Activated CD4-positive, alpha-beta T cell treated with anti-CD3 and anti-CD28 coated beads for 1 hour (primary cell): Measurements from ENCODE around the gene ITPR1.

Experiments used
- DNase-seq: peaks from one replicate; pipeline ENCODE4 v3.0.0-alpha.2; 2020

ITPR1 gene

DNA sequence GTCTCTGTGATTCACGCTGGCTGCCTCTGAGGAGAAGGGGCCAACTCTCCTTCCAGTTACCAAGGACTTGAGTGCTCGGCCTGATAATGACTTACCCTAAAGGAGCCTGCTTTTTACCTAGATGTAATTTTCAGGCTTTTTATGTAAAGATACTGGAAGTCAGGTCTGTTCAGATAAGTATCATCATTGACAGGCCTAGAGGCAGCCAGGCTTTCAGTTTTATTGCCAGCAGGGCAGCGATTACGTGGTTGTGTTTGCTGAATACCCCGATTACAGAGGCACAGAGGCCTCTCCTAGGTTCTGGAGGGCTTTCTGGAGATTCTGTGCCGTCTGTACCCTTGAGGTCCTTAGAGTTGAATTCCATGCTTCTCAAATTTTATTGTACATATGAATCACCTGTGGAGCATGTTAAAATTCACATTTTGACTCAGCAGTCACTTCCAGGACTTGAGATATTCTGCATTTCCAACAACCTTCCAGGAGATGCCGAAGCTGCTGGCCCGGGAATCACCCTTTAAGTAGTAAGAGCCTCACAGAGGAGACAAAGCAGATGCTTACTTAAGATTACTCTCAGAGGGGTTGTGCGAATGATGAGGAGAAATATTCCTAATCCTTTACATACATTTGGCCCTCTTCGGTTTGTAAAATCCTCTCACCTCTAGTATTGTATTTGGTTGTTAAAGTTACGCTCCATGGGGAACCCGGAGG lies 326.0 kb downstream of the ITPR1 start:
- no peak for DNase-seq

DNA sequence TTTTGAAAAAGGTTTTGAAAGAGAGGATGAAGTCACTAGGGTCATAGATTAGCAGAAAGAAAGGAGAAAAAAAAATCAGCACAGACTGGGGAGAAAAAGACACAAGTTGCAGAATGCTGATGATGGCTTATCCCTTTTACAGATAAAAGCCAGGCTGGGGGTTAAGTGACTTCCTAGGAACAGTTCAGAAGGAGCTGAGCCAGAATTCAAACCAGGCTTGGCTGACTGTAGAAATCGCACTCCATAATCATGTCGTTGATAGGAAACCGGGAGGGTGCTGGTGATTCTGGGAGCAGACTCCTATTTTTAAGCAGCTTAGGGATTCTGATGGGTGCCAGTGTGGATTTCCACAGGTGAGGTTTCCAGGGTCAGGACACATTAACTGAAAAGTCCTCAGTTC lies 326.6 kb downstream of the ITPR1 start:
- DNase-seq: no peak

DNA sequence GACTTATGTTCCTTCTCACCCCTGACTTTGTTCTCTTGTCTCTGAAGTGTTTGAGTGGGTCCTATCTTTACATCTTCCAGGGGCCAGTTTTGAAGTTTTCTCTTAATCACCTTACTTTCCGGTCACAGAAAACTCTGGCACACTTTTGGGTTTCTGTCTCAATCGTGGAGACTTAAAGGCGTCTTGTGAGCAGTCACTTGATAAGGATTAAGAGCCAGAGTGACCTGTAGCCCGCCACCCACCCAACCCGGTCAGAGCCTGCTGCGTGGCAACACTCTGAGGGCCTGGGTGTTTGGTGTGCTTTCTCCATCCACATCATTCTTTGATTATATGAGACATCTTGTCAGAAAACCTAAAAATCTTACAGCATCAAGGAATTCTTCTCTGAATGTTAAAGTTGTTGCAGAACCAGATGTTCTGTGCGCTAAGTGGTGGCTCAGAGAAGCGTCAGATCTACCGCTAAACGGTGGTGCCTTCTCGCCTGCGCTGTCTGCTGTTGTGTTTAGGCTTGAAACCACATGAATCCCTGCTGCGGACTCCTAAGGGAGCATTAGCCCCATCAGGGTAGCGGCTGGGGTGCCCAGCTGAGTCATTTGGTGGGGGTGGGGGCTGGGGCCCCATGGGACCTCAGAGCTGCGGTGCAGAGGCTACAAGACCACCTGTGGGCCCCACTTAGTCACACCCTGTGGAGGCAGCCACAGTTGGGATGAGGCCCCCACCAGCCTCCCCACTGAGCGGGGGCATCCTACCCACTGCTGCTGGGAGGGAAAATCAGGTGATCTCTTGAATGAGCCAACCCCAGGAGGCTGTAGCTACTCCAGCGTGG lies 327.4 kb downstream of the ITPR1 start:
- DNase-seq: no peak

DNA sequence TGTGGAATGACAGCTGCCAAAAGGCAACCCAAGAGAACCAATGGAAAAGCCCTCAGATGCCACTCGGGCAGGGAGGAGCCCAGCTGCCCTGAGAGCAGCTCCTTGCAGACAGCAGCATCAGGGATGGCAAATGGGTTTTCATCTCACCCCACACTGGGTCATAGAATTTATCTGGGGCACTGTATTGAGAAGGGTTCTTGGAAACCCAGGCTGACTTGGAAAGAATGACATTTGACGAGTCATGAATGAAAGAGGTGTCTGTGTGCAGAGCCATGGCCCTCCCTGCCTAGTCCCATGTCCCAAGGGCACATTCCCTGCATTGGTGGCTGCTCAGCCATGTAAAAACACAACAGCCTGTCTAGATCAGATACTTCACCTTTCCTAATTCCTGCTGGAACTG lies 328.2 kb downstream of the ITPR1 start:
- DNase-seq: no peak

DNA sequence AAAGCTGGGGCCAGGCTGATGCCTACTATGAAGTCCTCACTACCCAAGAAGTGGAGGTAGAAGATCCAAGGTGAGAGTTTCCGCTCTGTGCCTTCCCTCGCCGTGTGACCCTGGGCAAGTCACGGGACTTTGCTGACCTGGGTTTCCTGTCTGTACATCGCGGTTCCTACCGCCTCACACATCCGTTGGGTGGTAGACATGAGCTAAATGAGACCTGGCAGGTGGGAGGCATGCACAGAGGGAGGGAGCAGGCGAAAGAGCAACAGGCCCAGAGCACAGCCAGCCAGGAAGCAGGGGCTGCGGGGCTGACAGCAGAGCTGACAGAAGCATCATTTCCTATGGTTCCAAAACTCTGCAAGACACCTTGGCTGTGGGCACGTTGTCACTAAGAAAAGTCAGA lies 328.8 kb downstream of the ITPR1 start:
- DNase-seq: peak; percentile 61

DNA sequence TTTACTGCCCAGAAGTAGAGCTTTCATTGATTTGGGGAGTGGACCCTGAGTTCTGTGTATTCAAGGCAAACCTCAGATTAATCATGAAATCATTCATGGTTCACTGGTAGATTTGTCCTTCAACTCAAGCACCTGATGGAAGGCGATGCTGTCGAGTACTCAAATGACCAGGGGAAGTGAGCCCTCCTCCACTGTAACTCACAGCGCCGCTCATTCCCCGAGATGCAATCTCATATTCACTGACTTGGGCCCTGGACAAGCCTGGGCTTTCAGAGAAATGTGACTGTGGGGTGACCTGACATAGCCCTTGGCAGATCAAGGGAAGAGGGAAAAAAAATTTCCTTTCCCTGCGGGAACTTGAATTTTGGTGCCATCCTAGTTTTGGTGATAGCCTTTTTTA lies 329.4 kb downstream of the ITPR1 start:
- no peak for DNase-seq

DNA sequence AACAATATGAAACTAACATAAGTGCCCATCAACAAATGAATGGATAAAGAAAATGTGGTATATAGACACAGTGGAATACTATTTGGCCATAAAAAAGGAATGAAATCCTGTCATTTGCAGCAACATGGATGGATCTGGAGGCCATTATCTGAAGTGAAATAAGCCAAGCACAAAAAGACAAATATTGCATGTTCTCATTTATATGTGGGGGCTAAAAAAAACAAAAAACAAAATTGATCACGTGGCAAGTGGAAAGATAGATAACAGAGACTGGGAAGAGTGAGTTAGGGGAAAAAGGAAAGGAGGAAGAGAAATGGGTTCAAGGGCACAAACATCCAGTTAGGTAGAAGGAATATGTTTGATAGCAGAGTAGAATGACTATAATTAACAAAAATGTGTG lies 330.2 kb downstream of the ITPR1 start:
- DNase-seq: no peak

DNA sequence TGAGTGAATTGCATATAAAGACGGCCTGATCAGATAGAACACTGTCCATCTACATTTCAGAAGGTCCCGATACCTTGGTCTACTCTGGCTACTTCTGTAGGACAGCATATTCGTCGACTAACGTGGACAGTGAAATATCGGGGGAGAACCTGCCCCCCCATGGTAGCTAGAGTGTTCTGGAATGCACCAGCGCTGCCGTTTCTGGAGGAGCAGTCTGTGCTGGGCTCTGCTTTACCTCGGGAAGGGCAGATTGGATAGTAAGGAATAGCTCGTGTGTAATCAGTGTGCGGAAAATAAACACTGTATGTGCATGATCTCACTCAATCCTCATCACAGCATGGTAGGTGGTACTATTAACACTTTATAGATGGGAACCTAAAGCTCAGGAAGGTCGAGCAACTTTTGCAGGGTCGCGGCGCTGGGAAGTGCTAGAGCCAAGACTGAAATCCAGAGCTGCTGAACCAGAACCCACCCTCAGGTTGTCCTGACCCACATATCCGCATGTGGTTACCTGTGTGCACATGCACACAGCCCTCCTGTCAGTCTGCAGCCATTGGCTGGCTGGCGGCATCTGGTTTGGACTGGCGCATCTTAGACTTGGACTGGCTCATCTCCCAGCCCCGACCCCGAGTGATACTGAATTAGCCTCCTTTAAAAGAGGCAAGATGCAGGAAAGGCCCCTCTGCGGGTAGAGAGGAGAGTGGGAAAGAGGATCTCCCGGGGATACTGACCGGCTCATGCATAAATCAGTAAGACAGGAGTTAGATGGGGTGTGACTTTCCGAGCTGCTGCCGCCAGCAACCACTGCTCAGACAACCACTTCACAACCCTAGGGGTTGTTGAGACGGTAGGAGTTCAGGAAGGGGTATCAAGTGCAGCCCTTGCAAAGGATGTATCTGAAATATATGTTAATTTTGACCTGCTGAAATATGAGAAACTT lies 331.1 kb downstream of the ITPR1 start:
- DNase-seq: no peak

DNA sequence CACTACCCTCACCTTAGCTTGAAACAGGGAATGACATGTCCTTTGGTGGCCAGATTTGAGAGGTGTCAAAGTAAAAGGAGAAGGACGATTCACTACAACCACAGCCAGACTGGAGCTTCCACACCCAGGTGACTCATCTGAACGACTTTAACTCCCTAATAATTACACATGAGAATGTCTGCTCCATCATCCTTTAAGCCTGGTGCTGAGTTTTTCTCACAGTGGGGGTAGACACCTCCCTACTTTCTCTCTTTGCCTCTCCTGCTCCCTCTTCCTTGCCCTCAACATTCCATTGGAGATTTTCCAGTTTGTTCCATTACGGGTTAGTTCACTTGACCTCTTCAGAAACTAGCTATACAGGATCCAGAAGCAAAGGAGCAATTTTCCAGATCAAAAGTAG lies 331.8 kb downstream of the ITPR1 start:
- DNase-seq: no peak

DNA sequence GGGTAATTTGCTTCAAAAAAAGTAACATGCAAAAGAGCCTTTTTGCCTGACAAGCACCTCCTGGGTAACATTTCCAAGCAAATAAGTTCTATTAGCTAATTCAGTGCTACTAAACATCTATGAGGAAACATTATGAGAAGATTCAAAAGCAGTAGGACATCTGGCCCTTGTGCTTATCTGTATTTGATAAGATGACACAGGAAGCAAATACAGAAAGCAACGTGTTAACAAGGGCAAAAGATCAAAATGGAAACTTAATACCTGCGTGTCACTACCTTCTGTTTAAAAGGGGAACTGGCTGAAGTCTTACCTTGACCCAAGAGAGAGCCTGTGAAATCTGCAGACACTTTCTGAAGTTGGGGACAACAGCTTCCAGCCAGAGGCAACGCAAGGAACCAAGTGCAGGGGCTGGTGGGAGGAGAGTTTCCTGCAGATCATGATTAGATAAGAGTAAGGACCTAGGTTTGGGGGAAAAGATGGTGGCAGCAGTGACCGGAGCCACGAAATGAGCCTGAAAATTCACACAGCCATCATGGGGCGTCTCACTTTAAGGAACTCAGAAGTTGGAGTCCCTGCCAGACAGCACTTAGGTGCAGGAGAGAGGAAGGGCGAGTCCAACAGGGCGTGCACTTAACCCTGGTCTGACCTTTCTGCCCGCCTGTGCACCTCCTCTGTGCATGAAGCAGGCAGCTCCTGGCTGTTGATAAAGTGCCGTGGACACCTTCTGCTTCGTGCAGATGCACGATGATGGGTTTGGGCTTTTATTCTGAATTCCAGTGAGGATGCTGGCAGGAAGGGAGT lies 332.5 kb downstream of the ITPR1 start:
- DNase-seq: no peak

DNA sequence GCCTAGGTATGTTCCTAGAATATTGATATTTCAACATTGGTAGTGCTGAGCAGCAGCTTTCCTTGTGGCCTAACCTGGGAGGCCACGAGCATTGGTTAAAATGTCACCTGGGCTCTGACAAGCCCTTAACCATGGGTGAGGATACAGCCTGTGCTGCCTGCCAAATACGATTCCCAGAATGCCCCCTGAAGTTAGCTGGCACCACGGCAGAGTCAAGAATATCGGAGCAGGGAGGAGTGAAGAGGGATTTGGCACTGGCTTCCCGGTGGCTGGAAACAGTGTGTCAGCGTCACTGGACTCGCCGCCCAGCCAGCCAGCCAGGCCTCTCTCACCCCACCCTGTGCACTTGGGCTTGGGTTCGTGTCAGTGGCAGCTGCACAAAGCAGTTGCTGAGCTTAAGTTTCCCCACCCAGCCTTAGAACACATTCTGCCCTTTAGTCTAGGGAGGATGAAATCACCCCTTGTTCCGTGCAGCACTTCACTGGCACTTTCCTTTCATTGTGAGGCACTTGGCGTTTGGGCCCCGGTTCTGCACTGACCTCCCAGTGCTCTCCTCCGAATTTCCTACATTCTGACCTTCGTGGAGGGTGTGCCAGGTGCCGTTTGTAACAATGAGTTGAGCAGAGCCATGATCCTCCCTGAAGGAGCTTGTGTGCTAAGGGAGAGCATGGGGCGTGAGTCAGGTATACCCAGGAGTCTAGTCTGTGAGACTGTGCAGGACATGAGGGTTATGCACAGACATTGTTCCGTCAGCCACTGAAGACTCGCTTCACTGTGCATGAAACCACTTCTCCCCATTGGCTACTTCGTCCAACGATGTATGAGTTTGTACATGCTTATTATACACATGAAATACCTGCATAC lies 333.3 kb downstream of the ITPR1 start:
- DNase-seq: no peak

DNA sequence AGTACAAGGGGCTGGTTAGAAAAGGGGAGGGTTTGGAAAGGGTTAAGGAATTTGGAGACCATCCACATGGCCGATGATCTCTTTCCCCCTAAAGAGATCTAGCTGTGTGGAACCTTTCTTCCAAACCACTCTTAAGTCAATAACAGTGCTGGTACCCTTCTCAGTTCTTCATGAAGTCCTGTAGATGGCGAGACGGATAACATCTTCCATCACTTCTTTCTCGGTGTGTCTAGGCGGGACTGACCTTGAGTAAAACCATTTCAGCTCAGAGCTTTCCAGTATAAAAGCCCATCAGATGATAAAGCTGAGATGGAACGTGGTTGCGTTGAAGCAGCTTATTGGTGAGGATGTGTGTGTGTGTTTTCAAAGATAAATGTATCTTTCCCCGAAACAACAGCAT lies 334.6 kb downstream of the ITPR1 start:
- DNase-seq: no peak

DNA sequence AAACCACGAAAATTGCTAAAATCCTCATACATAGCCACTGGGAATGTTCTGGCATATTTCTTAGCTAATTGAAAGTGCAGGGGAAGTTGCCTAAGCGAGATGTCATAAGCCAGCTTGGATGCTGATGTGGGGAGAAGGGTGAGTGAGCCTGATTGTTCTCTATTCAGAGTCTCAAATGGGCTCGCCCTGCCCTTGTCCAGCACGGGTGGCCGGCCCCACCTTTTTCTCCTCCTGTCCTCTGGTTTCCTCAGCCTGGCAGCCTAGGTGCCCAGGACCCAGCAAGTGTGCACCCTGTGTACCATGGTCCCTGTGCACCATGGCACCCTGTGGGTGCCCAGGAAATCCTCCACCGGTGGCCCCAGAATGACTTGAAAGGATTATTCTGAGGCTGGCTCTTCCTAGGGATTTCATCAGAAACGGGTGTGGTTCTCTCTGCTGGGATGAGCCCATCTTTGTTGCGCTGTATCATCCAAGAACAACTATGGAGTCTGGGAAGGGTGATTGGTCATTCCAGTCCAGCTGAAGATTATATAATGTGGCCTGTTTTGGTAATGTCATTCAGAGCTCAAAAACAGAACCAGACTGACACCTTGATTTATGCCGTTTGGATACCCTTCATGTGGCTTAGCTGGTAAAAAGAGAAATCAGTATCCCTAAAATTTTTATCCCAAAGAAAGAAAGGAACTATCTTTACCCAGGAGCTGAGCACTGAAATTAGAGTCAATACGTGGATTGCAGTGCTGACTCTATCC lies 335.3 kb downstream of the ITPR1 start:
- DNase-seq: no peak

DNA sequence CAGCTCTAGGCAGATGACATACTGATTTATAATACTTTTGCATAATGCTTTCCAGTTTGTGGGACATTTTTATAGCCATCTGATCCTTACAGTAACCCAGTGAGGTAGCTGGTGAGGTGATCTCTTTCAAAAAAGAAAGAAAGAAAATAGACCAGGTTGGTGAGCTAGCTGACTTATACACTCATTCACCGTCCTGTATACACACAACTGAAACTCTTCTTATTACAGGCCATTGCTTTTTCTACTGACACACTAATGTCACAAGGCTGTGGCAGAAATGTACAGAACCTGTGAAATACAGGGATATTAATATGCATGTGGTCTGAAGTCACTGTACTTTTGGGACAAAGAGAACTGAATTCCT lies 335.9 kb downstream of the ITPR1 start:
- no peak for DNase-seq

DNA sequence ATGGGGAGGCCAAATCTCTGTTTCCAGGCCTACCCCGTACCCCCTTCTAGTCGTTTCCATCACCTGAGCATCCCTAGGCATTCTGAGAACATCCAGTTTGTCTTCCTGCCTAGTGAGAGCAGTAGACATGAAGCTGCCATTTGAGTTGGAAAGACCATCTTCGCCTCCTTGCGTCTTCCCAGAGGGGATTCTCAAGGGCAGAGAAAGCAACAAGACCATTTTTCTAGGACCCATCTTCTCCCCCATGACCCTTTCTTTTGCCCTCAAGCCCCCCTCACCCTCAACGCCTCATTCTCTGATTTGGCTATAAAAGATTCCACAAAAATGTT lies 337.4 kb downstream of the ITPR1 start:
- DNase-seq: no peak

DNA sequence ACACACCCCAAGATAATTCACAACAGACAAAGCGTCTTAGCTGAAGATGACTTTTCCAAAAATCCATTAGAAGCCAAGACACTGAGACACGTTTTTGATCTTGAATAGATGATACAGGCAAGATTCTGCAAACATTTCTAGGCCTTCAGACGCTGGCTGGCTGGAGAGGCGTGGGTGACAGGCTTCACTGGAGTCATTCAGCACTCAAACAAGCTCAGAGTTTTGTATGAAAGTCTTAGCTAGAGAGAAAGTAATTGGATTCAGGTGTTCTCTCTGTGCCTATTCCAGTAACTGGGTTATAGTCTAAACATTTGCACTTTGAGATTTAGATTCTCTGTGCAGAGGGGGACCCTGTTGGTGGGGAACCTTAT lies 338.4 kb downstream of the ITPR1 start:
- DNase-seq: no peak

DNA sequence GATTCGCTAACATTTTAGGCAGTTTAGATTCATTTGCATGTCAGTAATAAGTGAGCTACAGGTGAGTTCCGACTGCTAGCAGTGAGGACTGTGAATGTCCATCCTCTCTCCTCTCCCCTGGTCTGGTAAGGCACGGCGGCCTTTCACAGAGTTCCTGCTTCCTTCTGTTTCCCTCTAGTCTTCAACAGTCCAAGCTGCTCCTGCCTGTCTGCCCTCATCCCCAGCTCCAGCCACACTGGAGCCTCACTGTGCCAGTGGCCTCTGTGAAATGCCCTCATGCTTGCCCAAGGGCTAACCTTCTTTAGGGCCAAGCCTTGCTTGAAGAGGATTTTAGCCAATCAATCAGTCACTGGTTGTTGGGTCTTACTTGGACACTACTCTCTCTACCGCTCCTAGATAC lies 340.3 kb downstream of the ITPR1 start:
- DNase-seq: no peak

DNA sequence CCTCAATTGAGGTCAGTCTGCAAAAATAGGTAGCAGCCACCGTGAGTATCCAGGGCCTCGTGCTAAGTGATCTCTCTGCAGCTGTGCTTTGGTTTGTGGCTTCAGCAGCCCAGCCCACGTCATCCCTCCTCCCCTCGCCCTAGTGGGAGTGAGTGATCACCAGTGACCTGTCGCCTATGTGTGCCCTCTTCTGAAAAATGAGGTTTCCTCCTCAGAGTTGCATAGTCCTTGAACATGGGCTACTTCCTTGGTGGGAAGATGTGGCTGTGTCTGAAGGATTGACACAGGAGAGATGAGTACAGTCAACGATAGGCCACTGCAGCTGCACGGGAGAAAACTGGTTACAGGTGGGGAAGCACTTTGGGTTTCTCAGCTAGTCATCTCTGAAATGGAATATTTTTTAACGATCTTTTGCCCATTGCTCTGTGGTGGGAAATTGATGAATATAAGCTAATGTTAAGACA lies 341.3 kb downstream of the ITPR1 start:
- DNase-seq: peak; percentile 34

DNA sequence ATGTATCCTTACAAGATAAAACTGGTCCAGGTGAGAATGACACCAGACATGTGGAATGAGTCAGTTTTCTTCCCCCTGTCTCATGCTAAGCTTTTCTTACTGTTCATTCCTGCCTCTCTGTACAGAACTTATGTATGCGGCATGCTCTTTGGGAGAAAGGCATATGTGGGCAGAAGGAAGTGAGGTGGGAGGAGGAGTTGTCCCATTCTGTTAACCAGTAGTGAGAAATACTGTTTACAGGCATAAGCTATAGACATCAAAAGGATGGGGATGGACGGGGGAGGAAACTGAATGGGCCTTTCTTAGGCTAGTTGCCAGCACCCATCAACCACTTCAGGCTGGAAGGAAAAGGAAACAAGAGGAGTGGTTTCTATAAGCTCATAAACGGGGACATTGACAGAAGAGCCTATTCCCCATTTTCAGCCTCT lies 342.5 kb downstream of the ITPR1 start:
- no peak for DNase-seq

DNA sequence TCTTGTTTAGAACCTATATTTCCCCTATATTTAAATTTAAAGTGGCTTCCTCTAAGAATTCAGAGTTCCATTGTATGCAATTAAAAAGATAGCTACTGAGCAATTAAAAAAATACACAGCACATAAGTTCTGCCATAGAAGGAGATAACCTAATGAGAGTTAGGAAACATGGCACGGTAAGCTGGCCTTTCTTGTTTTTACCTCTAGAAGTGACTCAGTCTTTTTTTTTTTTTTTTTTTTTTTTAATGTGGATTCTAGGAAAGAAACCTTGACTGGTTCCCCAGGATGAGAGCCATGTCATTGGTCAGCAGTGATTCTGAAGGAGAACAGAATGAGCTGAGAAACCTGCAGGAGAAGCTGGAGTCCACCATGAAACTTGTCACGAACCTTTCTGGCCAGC lies 343.4 kb downstream of the ITPR1 start:
- no peak for DNase-seq

DNA sequence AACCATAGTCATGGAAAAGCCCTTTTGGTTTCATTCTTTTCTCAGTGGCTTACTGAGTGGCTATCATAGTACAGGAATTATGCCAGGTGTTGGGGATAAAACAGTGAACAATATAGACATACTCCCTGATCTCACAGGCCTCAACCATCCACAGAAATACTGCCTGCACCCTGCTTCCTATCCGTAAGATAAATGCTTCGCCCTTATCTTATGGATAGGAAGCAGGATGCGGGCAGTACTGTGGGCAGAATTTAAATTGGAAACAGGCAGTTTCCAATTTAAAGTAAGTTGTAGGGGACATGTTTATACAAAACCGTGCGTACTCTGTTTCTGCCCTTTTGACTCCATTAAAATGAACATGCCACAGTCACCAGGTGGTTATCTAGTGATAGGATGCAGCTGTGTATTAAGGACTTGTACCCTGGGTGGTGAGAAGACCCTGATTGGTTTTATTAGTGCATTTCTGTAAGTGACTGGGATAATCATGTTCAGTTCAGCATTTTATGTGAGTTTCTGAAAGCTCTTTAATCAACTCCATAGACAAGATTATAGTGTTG lies 344.3 kb downstream of the ITPR1 start:
- DNase-seq: no peak
